Osteocyte (in vitro differentiated cells): ENCODE measurements around the gene TSPAN32. TPM values are rescaled to one million over a fixed set of nuclear protein-coding genes. Genes with fewer than 3 reads are reported as not detected.
"Not testable (repeated sequence)": the region's sequence is repeated elsewhere in the genome, so short reads cannot be mapped to it uniquely, and the experiment has no call there.

ENCODE experiments used
- DNase-seq: peaks from one replicate; pipeline ENCODE4 v3.0.0; 2021; ENCODE audit warnings: mixed read lengths; ENCODE audit not compliant: unreplicated experiment; ENCODE audit errors: extremely low spot score
- H3K27ac Mint-ChIP-seq: one replicate; pipeline ENCODE4 v1.8.0; 2021; ENCODE audit warnings: mild to moderate bottlenecking, mixed read lengths; ENCODE audit not compliant: unreplicated experiment
- H3K27me3 Mint-ChIP-seq: one replicate; pipeline ENCODE4 v1.8.0; 2021; ENCODE audit warnings: mixed read lengths; ENCODE audit not compliant: unreplicated experiment
- H3K36me3 Mint-ChIP-seq: one replicate; pipeline ENCODE4 v1.8.0; 2021; ENCODE audit warnings: mixed read lengths; ENCODE audit not compliant: unreplicated experiment
- H3K4me1 Mint-ChIP-seq: one replicate; pipeline ENCODE4 v1.8.0; 2021; ENCODE audit warnings: mixed read lengths; ENCODE audit not compliant: unreplicated experiment
- H3K4me3 Mint-ChIP-seq: one replicate; pipeline ENCODE4 v1.8.0; 2021; ENCODE audit warnings: mild to moderate bottlenecking, moderate library complexity, mixed read lengths; ENCODE audit not compliant: unreplicated experiment
- H3K9me3 Mint-ChIP-seq: one replicate; pipeline ENCODE4 v1.8.0; 2021; ENCODE audit warnings: mixed read lengths; ENCODE audit not compliant: unreplicated experiment
- CTCF ChIP-seq: fragments of 200-600 bp; sonication (generic); IDR thresholded peaks from 2 replicates; pipeline ENCODE4 v1.5.0; 2021; ENCODE audit warnings: antibody characterized with exemption, mild to moderate bottlenecking, moderate library complexity
- total RNA-seq: library from RNA; stranded (reverse); gene quantifications from 2 replicates; pipeline ENCODE4 v1.2.1, GENCODE V29; 2021

The TSPAN32 gene
- total RNA-seq, 1 donor from 2014 or later = 1.2 TPM

- Mint-ChIP-seq H3K9me3 (peaks cover 12% of the 10 kb centered on the region), H3K27ac (no peak overlapping the region), H3K4me1 (peaks cover 12% of the 10 kb centered on the region), H3K27me3 (peaks cover 82% of the 10 kb centered on the region), H3K36me3 (no peaks in the 10 kb centered on the region), H3K4me3 (no peak overlapping the region)
- TF ChIP-seq CTCF = no peak
- peak; percentile 73 for DNase-seq
These were observed 24.8 kb upstream of the TSPAN32 start for GRCh38 chr11:2277008-2277346.

GRCh38 chr11:2277933-2278523, 23.8 kb upstream of the TSPAN32 start:
- Mint-ChIP-seq H3K4me1 (peaks cover 12% of the 10 kb centered on the region), H3K27me3 (peaks cover 82% of the 10 kb centered on the region), H3K4me3 (no peak overlapping the region), H3K9me3 (peaks cover 22% of the 10 kb centered on the region), H3K27ac (no peak overlapping the region), H3K36me3 (no peaks in the 10 kb centered on the region)
- TF ChIP-seq CTCF = no peak
- DNase-seq = no peak

GRCh38 chr11:2280208-2280607, 21.6 kb upstream of the TSPAN32 start:
- TF ChIP-seq CTCF = no peak
- Mint-ChIP-seq H3K4me1 (peaks cover 6% of the 10 kb centered on the region), H3K9me3 (peaks cover 27% of the 10 kb centered on the region), H3K4me3 (no peak overlapping the region), H3K27me3 (peaks cover 82% of the 10 kb centered on the region), H3K36me3 (no peaks in the 10 kb centered on the region), H3K27ac (no peak overlapping the region)
- no peak for DNase-seq

- H3K4me1 Mint-ChIP-seq, H3K27ac Mint-ChIP-seq, DNase-seq, H3K4me3 Mint-ChIP-seq, H3K36me3 Mint-ChIP-seq: not testable (repeated sequence)
- Mint-ChIP-seq H3K27me3 (peaks cover 71% of the 10 kb centered on the region), H3K9me3 (peaks cover 17% of the 10 kb centered on the region)
These were observed 15.5 kb upstream of the TSPAN32 start for GRCh38 chr11:2286350-2286749.

GRCh38 chr11:2287091-2287490, 14.7 kb upstream of the TSPAN32 start:
- peaks cover 14% of the 10 kb centered on the region for H3K9me3 Mint-ChIP-seq
- peaks cover 3% of the 10 kb centered on the region for H3K4me1 Mint-ChIP-seq
- H3K4me3 Mint-ChIP-seq = no peak overlapping the region
- peak; percentile 75 for DNase-seq
- no peaks in the 10 kb centered on the region for H3K36me3 Mint-ChIP-seq
- no peak for TF ChIP-seq CTCF
- no peak overlapping the region for H3K27ac Mint-ChIP-seq
- peaks cover 64% of the 10 kb centered on the region for H3K27me3 Mint-ChIP-seq

- Mint-ChIP-seq H3K4me3 (no peak overlapping the region), H3K36me3 (no peaks in the 10 kb centered on the region), H3K27ac (no peak overlapping the region), H3K4me1 (peaks cover 3% of the 10 kb centered on the region), H3K27me3 (peaks cover 53% of the 10 kb centered on the region), H3K9me3 (no peaks in the 10 kb centered on the region)
- peak; percentile 51 for DNase-seq
- TF ChIP-seq CTCF = no peak
These were observed 12.5 kb upstream of the TSPAN32 start for GRCh38 chr11:2289350-2289749.
